GM12872 (cell line): ENCODE results near the gene RASAL1.

ENCODE experiments used
- TF ChIP-seq, protein P1 (sequence below): IDR thresholded peaks from 3 replicates; pipeline ENCODE4 v1.5.1; 2011; ENCODE audit warnings: low read depth, mild to moderate bottlenecking, low read length, moderate library complexity; ENCODE audit not compliant: insufficient read depth

The RASAL1 gene

DNA sequence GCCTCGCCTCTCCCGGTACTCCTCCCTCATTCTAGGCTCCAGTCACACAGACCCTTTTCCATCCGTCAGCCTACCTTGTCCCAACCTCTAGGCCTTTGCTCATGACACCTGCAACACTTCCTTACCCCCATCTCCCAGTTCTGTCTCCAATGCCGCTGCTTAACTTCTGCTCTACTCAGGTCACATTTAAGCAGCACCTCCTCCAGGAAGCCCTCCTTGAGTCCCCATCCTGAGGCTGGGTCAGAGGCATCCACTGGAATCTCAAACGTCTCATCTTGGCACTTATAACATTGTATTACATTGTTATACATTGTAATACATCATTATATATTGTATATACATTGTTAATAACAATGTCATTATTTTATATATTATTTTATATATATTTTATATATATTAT is 32.8 kb downstream of the RASAL1 start:
- TF ChIP-seq, protein P1, sequence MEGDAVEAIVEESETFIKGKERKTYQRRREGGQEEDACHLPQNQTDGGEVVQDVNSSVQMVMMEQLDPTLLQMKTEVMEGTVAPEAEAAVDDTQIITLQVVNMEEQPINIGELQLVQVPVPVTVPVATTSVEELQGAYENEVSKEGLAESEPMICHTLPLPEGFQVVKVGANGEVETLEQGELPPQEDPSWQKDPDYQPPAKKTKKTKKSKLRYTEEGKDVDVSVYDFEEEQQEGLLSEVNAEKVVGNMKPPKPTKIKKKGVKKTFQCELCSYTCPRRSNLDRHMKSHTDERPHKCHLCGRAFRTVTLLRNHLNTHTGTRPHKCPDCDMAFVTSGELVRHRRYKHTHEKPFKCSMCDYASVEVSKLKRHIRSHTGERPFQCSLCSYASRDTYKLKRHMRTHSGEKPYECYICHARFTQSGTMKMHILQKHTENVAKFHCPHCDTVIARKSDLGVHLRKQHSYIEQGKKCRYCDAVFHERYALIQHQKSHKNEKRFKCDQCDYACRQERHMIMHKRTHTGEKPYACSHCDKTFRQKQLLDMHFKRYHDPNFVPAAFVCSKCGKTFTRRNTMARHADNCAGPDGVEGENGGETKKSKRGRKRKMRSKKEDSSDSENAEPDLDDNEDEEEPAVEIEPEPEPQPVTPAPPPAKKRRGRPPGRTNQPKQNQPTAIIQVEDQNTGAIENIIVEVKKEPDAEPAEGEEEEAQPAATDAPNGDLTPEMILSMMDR, result no peak

DNA sequence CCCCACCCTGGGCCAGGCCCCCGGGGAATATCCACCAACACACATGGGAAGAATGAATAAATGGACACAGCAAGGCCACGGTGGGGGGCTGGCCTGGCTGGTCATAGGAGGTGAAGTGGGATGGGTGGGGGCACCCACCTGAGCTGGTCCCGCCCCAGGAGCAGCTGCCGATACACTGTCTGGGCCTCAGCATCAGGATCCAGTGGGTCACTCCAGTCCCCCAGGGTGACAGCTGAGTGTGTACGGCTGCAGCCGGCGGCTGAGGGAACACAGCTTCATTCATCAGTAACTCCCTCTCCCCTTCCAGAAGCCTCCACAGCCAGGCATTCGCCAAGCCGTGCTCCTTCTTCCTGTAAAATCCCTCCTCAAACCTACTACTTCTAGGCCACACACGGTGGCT is 33.8 kb downstream of the RASAL1 start:
- TF ChIP-seq, protein P1, result no peak

DNA sequence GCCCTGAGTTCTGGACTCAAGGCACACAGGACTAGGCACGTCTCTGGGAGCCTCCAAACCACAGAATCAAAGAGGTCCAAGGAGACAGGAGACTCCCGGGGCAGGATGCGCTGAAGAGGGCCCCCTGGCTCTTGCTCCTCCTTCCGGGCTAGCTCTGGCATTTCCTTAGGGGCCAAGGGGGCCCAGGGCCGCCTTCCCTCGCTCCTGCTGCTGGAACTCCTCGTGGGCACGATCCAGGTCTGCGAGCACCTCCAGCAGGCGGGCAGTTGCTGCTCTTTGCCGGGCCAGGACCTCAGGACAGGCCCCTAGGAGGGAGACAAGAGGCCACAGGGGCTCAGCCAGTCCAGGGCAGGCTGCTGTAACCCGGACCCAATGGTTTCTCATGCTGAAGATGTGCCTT is 35.8 kb downstream of the RASAL1 start:
- TF ChIP-seq, protein P1, result no peak

DNA sequence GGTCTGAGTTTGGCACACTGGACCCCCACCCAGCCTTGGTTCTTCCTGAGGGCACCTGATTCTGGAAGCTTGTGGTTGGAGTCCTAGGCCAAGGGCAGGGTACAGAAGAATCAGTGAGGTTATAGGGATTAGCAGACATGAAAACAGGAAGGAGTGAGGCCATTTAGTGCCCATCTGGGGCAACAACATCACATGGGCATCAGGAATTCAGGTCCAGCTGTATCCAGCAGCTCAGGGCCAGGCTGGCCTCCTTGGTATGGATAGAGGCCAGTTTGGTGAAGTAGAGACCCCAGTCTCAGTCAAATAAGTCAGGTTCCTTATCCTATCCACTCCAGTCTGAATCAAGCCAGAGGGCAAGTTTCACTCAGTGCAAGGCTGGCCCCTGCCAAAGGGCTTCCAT is 36.2 kb downstream of the RASAL1 start:
- TF ChIP-seq, protein P1, result no peak

DNA sequence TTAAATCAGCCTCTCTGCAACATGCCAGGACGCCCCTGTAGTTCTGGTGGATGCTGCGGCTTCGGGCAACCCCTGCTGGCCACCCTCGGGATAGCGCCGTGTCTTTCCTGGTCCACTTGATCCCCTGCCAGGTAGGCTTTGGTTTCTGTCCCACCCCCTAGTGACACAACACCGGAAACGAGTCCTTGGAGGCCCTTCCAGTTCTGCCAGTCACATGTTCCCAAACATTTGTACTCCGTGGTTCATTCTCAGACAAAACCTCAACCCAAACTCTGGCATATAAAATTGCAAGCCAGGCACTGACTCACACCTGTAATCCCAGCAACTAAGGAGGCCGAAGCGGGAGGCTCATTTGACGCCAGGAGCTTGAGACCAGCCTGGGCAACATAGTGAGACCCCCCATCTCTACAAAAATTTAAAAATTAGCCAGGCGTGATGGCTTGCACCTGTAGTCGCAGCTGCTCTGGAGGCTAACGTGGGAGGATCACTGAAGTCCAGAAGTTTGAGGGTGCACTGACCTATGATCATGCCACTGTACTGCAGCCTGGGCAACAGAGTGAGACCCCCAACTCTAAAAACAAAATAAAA is 37.0 kb downstream of the RASAL1 start:
- TF ChIP-seq, protein P1, result peak; percentile 100

DNA sequence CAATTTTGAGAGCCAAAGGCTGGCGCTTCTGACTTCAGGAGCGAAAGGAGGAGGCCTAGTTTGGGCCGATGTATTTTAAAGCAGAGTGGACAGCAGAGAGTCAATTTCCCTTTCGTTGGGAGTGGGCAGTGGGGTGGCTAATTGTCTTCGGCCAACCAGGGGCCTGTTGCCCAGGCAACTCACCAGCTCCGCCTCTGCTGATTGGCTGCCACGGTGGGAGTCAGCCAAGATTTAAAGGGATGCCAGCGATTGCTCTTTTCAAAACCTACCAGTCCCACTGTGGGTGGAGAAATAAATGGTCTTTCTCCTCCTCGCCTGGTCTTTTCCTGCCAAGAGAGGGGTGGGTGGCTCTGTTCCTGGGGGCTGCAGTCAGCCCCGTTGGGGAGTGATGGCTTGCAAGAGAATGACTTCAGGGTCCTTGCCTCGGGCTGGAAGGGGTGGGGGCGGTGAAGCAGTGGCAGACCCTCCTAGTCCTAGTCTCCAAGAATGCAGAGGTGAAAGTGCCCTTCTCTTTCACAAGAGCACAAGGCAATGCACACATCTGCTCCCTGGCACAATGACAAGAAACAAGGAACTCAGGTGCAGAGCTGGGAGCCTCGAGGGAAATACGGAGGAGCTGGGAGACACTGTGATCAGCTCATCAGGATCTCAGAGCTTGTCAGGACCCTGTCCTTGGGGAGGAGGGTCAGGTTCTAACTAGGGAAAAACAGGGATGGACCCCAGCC is 37.7 kb downstream of the RASAL1 start:
- TF ChIP-seq, protein P1, result no peak

DNA sequence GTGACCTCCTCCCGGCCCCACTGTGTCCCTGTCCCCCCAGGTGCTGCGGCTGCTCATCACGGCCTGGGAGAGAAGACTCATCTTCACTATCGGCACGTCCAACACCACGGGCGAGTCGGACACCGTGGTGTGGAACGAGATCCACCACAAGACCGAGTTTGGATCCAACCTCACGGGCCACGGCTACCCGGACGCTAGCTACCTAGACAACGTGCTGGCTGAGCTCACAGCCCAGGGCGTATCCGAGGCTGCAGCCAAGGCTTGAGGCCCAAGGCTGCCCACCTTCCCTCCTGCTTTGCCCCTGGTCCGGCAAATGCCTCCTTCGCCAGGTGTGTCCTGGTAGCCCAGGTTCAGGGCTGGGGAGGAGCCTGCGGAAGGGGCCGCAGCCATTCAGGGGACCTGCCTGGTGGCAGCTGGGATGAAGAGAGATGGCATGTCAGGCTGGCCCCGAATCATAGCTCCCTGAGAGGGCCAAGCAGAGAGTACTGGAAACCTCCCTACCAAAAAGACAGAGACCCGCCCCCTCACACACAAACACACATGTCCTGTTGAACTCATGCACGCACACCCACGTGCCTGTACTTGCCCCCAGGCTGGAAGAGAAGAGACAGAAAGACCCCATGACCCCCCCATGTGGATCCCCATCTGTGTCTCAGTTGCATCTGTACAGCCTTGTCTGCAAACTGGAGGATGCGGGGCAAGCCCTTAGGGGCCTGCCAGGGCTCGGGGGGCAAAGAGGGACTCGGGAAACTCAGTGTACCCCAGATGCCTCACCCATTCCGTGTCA is 38.7 kb downstream of the RASAL1 start:
- TF ChIP-seq, protein P1, result no peak
